Vagina (tissue), 2 donors: ENCODE data around the gene SOWAHB.

ENCODE experiments used
- POLR2A ChIP-seq, 2 donors: fragments of 450-650 bp; IDR thresholded peaks; one replicate each; pipeline ENCODE4 v1.6.1; 2017; ENCODE audit warnings: antibody characterized with exemption in 2 of 2, mild to moderate bottlenecking in 2 of 2, moderate library complexity in 2 of 2
- POLR2AphosphoS5 ChIP-seq, 2 donors: sonication (generic); formaldehyde crosslinking; IDR thresholded peaks; one replicate each; pipeline ENCODE4 v1.9.0; 2017; ENCODE audit warnings: antibody characterized with exemption in 2 of 2, mild to moderate bottlenecking in 2 of 2, low read depth in 1 of 2; ENCODE audit not compliant: insufficient read depth in 1 of 2
- TF ChIP-seq, protein P1 (sequence below), 3 experiments: fragments of 450-650 bp in 2 of 3; fragments of 200-600 bp in 1 of 3; sonication (generic) in 1 of 3; IDR thresholded peaks; one replicate each; pipeline ENCODE4 v1.5.1; 2017 to 2019; ENCODE audit warnings: antibody characterized with exemption in 3 of 3, mild to moderate bottlenecking in 2 of 3, moderate library complexity in 2 of 3

DNA sequence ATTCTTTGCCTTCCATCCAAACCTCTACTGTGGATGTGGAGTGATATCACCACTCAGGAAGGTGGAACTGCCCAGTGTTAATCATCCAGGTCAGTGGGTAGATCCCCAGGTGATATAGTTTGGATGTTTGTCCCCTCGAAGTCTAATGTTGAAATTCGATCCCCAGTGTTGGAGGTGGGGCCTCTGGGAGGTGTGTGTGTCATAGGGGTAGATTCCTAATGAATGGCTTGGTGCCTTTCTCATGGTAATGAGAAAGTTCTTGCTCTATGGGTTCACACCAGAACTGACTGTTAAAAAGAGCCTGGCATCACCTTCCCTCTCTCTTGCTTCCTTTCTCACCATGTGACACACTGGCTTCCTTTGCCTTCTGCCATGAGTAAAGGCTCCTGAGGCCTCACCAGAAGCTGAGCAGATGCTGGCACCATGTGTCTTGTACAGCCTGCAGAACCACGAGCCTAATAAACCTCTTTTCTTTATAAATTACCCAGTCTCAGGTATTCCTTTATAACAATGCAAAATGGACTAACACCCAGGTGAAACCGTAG, 6.8 kb upstream of the SOWAHB start:
- TF ChIP-seq POLR2A (IDR thresholded peaks at IDR 0.05) (no peak), POLR2AphosphoS5 (IDR thresholded peaks at IDR 0.05; ENCODE audit: insufficient read depth in 1 of 2, low read depth in 1 of 2) (no peak)
- TF ChIP-seq, protein P1, sequence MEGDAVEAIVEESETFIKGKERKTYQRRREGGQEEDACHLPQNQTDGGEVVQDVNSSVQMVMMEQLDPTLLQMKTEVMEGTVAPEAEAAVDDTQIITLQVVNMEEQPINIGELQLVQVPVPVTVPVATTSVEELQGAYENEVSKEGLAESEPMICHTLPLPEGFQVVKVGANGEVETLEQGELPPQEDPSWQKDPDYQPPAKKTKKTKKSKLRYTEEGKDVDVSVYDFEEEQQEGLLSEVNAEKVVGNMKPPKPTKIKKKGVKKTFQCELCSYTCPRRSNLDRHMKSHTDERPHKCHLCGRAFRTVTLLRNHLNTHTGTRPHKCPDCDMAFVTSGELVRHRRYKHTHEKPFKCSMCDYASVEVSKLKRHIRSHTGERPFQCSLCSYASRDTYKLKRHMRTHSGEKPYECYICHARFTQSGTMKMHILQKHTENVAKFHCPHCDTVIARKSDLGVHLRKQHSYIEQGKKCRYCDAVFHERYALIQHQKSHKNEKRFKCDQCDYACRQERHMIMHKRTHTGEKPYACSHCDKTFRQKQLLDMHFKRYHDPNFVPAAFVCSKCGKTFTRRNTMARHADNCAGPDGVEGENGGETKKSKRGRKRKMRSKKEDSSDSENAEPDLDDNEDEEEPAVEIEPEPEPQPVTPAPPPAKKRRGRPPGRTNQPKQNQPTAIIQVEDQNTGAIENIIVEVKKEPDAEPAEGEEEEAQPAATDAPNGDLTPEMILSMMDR (IDR thresholded peaks at IDR 0.05) = no peak
